Measurements from ENCODE around the gene CHRM1.

- TF ChIP-seq CTCF (conservative IDR thresholded peaks at IDR 0.05; ENCODE audit: low read depth, low read length) (no peak), EZH2 (IDR thresholded peaks at IDR 0.05; ENCODE audit: borderline replicate concordance, low read depth, low read length, poor library complexity, severe bottlenecking) (no peak)
Measured at GRCh38 chr11:62905296-62905695, 15.9 kb downstream of the CHRM1 start.
